HG03280 (cell line): ENCODE measurements around the gene PPP1R14B.

Experiments used
- ATAC-seq: cut with Tn5 transposase; IDR thresholded peaks from one replicate; pipeline ENCODE4 v1.9.1; 2021; ENCODE audit warnings: mild to moderate bottlenecking, moderate library complexity; ENCODE audit not compliant: unreplicated experiment

Gene PPP1R14B

GRCh38 chr11:64262271-64263002 is 15.7 kb upstream of the PPP1R14B start:
- ATAC-seq, result no peak

- ATAC-seq, result no peak
These were observed 14.9 kb upstream of the PPP1R14B start for GRCh38 chr11:64261556-64262080.

GRCh38 chr11:64260147-64260708 is 13.5 kb upstream of the PPP1R14B start:
- ATAC-seq, result no peak

GRCh38 chr11:64259533-64260067 is 12.9 kb upstream of the PPP1R14B start:
- ATAC-seq, result no peak

- ATAC-seq, result no peak
These were observed 12.3 kb upstream of the PPP1R14B start for GRCh38 chr11:64258946-64259532.

GRCh38 chr11:64258356-64258755 is 11.6 kb upstream of the PPP1R14B start:
- no peak for ATAC-seq

GRCh38 chr11:64256300-64256699 is 9.6 kb upstream of the PPP1R14B start:
- ATAC-seq, result no peak

- ATAC-seq, result no peak
These were observed 8.7 kb upstream of the PPP1R14B start for GRCh38 chr11:64255135-64256128.

- ATAC-seq, result no peak
These were observed 7.6 kb upstream of the PPP1R14B start for GRCh38 chr11:64254326-64254725.

- ATAC-seq, result no peak
These were observed 6.7 kb upstream of the PPP1R14B start for GRCh38 chr11:64253481-64253880.

GRCh38 chr11:64253043-64253442 is 6.3 kb upstream of the PPP1R14B start:
- no peak for ATAC-seq

GRCh38 chr11:64252003-64252872 is 5.5 kb upstream of the PPP1R14B start:
- ATAC-seq, result no peak

- no peak for ATAC-seq
These were observed 4.9 kb upstream of the PPP1R14B start for GRCh38 chr11:64251753-64252002.

GRCh38 chr11:64251016-64251752 is 4.4 kb upstream of the PPP1R14B start, which contains the start of gene PLCB3:
TSS of gene PLCB3 (plus strand) at chr11:64251530. CDS start at chr11:64251650, 120 bp downstream.
- ATAC-seq, result peak; percentile 41

GRCh38 chr11:64250415-64251015 is 3.8 kb upstream of the PPP1R14B start:
- no peak for ATAC-seq

- ATAC-seq, result no peak
These were observed 3.0 kb upstream of the PPP1R14B start for GRCh38 chr11:64249563-64250414.

GRCh38 chr11:64249038-64249437 is 2.3 kb upstream of the PPP1R14B start:
- ATAC-seq, result no peak

- ATAC-seq, result no peak
These were observed 1.8 kb upstream of the PPP1R14B start for GRCh38 chr11:64248578-64248977.
